GM18907 (cell line): ENCODE data around the gene RHEX.
"Not testable (repeated sequence)": the region's sequence is repeated elsewhere in the genome, so short reads cannot be mapped to it uniquely, and the experiment has no call there.

ENCODE experiments used
- ATAC-seq: cut with Tn5 transposase; IDR thresholded peaks from one replicate; pipeline ENCODE4 v1.9.1; 2021; ENCODE audit warnings: mild to moderate bottlenecking, moderate library complexity; ENCODE audit not compliant: unreplicated experiment

Gene RHEX

DNA sequence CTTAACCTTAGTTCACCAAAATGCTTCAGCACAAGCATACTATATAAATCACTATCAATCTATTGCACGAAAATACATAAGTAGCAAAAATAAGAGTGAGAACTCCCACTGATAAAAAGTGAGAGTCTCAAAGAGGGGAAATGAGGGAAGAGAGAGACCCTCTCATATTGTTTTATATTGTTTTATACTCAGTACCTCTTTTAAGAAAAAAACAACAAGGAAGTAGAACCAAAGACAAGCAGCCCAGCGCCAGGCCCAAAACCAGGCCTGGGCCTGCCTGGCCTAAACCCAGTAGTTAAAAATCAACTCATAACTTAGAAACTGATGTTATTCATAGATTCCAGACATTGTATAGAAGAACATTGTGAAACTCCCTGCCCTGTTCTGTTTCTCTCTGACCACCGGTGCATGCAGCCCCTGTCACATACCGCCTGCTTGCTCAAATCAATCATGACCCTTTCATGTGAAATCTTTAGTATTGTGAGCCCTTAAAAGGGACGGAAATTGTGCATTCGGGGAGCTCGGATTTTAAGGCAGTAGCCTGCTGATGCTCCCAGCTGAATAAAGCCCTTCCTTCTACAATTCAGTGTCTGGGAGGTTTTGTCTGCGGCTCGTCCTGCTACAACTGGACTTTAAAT, 5.4 kb downstream of the RHEX start:
- not testable (repeated sequence) for ATAC-seq

DNA sequence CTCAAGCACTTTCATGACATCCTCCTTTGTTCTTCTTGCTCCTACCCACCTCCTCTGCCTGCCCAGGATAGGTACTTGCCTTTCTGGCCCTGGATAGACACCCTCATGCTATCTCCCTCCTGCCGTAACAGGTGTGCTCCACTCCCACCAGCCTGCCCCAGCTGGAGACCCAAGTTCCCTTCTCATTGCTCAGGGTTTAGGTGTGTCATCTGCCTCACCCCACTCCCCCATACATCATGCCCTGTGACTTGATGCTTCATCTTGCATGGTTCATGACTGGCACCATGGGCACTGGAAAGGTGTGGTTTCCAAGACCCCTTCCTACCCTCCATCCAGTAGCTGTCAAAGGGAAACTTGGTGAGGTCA, 5.9 kb downstream of the RHEX start:
- no peak for ATAC-seq

DNA sequence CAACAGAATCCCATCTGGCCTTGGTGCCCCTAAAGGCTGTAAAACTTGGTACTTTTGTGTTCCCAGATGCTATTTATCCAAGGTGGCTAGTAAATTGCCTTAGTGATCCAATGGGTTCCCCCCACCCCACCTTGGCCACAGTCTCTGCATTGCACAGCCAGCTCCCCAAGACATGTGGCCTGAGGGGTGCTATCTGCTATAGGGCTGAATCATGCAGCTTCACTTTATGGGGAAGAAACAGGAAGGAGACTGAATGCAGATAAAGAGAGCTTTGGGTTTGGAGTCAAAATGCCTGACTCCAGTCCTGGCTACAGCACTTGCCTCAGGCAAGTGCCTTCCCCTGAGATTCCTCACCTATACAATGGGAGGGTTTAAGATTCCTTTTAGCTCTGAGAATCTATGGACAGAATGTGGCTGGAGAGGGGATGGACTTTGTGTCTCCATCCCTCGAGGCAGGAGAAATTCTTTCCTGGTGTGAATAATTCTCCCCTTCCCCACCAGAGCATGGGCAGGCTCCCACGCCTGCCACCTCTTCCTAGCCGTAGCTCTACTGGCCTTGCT, 6.5 kb downstream of the RHEX start:
- no peak for ATAC-seq

DNA sequence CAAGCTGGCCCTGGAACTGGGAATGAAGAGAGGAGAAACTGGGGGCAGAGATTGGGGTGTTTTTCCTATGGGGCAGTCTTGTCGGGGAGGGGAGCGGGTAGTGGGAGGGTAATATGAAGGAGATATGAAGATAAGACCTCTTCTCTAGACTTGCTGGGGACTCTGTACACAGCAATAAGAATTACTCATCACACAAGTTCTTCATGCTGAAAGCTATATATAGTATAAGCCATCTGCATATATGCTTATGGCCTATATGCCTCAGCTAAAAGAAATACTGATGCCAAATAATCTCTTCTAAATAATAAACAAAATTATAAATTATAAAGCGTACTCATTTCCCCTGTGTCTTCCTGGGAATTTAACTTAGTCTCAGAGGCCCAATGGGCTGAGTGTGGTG, 7.9 kb downstream of the RHEX start:
- ATAC-seq: no peak

DNA sequence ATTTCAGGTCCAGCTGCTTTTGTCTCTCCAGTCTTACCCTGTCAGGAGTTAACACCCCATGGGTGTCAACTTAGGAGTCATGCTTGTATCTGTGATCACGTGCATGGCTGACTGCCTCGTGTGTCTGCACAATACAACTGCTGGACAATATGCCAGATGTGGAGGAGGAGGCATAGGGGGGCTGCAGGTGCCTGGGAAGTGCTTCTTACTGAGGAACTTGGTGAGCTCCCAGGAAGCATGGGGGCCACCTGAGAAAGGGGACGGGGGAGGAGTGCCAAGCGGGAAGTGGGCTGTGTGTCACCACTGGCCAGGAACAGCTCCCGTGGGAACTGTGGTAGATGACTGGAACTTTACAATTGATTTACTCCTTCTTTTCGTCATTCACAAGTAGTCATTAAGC, 9.5 kb downstream of the RHEX start:
- ATAC-seq: no peak

DNA sequence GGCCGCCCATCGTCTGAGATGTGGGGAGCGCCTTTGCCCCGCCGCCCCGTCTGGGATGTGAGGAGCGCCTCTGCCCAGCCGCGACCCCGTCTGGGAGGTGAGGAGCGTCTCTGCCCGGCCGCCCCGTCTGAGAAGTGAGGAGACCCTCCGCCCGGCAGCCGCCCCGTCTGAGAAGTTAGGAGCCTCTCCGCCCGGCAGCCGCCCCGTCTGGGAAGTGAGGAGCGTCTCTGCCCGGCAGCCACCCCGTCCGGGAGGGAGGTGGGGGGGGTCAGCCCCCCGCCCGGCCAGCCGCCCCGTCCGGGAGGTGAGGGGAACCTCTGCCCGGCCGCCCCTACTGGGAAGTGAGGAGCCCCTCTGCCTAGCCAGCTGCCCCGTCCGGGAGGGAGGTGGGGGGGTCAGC, 11.0 kb downstream of the RHEX start:
- not testable (repeated sequence) for ATAC-seq

DNA sequence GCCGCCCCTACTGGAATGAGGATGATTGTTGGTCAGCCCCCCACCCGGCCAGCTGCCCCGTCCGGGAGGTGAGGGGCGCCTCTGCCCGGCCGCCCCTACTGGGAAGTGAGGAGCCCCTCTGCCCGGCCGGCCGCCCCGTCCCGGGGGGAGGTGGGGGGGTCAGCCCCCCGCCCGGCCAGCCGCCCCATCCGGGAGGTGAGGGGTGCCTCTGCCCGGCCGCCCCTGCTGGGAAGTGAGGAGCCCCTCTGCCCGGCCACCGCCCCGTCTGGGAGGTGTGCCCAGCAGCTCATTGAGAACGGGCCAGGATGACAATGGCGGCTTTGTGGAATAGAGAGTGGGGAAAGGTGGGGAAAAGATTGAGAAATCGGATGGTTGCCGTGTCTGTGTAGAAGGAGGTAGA, 11.5 kb downstream of the RHEX start:
- ATAC-seq: not testable (repeated sequence)

DNA sequence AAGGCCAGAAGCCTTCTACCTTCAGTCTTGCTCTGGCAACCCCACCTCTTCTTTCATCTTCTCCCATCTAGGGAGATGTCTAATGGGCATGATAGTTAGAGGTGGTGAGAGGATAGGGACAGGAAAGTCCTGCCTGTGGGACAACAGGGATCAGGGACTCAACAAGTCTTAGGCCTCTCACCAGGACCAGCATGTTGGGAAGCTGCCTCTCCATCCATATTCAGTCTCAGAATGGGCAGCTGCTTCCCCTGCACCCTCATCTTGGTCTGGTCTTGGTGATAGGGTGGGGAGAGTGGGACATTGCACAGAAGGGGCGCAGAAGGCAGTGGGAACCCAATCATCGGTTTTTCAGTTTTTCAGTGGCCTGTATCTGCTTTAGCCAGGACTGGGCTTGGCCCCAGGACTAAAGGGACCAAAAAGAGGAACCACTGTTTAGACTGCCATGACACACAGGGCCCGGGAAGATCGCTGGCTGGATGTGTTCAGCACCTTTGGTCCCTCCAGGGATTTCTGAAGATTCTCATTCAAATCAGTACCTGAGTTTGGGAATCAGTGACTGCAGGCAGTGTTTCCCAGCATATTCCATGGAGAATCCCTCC, 12.7 kb downstream of the RHEX start:
- ATAC-seq: no peak

DNA sequence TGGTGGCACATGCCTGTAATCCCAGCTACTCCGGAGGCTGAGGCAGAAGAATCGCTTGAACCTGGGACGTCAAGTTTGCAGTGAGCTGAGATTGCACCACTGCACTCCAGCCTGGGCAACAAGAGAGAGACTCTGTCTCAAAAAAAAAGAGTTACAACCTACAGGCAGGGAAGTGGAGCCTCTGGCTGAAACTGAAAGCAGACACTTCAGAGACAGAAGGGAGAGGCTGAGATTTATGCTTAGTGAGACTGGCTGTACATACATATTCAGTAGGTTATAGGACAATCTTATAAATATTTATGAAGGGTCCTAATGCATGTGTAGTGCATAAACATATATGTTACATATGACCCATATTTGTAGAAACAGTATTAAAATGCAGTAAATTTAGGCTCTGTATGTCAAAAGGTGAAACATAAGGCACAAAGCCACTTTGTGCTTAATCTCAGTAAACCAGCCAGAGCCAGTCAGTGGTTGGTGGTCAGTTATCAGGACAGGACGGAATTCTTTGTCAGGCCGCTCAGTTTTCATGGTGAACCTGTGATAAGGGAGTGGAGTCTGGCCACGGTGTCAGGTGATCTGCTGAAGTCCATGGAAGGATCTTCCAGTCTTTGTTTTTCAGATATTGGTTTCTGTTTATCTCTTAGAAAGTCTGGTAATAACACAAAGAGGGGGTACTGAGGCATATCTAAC, 13.7 kb downstream of the RHEX start:
- peak; percentile 67 for ATAC-seq

DNA sequence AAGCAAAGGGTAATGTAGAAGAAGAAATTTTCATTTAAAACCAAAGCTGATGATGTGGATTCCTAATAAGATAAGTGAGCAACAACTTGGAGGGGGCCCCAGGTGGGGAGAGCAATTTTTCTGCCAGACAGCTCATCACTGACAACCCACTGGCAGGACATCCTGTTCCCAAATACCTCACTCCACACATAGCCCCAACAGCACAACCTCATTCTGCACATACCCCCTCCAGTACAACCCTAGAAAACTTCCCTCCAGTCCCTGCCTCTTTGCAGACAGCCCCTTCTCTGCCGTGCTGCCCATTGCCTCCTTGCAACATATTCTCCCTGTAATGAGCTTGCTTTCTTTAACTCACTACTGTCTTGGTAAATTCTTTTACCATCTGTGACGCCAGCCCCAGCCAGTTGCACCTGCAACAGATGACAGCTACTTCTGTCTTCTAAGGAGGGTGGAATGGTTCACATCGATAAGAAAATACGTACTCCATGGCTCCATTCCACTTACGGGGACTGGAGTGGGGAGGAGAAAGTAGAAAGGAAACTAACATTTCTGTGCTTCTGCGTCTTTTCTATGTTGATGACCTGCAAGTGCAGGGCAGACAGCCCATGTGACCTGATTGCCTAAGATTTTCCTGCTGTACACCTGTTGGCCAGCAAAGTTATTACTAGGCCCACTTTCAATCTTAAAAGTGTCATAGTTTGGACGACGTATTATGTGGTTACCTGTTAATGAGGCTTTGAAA, 14.7 kb downstream of the RHEX start:
- ATAC-seq: no peak

DNA sequence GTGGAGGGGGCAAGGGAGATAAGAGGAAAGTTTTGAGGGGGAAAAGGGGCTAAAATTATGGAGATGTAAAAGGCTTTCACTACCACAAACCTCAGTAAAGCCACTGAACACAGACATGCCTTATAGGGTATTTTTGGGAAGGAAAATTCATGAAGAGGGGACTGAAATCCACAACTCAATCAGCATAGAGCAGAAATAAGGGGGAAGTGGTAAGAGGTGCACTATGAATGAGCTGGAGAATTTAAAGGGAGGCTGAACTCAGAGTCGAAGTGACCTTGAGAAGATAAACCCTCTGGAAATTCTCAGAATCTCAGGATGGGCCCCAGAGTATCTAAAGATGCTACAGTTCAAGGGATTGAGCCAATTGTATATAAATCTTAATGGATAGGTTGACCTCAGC, 15.3 kb downstream of the RHEX start:
- ATAC-seq: no peak

DNA sequence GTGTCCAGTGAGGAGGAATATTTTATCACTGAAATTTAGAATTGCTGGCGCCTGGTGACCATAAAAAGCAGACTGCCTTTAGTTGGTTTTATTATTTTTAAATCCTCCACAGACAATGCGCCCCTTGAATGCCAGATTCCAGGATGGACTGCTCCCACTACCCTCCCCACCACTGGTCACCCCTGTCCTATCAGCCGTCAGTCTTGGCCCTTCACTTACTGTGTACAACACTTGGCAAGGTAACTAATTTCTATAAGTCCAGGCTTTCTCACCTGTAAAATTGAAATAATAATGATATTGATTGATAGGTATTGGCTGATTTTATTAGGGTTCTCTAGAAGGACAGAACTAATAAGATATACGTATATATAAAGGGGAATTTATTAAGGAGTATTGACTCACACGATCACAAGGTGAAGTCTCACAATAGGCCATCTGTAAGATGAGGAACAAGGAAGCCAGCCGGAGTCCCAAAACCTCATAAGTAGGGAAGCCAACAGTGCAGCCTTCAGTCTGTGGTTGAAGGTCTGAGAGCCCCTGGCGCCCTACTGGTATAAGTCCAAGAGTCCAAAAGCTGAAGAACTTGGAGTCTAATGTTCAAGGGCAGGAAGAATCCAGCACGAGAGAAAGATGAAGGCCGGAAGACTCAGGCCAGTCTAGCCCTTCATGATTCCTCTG, 17.8 kb downstream of the RHEX start:
- ATAC-seq: no peak

DNA sequence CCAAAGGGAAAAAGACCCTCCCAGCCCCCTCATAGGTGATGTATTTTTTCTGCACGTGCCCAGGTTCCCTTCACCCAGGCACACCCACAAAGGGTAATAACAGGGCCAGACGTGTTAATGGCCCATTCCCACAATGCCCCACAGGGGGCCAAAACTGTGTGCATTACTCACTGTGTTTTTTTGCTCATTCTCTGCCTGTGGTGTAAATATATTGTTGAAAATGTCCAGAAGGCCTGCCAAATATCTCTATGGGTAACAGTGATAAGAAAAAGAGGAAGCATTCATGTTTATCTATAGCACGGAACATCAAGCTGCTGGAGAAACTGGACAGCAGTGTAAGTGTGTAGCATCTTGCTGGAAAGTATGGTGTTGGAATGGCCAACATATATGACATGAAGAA, 21.9 kb downstream of the RHEX start:
- ATAC-seq: no peak

DNA sequence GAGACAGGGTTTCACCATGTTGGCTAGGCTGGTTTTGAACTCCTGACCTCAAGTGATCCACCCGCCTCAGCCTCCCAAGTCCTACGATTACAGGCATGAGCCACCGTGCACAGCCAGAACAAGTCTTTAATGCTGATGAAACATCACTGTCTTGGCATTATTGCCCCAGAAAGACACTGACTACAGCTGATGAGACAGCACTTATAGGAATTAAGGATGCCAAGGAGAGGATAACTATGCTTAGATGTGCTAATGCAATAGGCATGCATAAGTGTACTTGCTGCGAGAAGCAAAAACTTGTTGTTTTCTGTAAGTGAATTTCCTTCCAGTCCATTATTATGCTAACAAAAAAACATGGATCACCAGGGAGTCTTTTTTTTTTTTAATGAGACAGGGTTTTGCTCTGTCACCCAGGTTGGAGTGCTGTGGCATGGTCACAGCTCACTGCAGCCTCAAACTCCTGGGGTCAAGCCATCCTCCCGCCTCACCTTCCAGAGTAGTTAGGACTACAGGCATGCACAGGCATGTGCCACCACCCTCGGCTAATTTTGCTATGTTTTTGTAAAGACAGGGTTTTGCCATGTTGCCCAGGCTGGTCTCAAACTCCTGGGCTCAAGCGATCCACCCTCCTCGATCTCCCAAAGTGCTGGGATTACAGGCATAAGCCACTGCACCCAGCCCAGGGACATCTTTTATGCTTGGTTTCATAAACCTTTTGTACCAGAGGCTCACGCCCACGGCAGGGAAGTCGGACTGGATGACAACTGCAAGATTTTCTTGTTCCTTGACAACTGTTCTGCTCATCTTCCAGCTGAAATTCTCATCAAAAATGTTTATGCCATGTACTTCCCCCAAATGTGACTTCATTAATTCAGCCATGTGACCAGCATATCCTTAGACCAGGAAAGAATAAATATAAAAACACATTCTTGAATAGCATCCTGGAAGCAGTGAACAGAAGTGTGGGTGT, 23.1 kb downstream of the RHEX start:
- ATAC-seq: no peak

DNA sequence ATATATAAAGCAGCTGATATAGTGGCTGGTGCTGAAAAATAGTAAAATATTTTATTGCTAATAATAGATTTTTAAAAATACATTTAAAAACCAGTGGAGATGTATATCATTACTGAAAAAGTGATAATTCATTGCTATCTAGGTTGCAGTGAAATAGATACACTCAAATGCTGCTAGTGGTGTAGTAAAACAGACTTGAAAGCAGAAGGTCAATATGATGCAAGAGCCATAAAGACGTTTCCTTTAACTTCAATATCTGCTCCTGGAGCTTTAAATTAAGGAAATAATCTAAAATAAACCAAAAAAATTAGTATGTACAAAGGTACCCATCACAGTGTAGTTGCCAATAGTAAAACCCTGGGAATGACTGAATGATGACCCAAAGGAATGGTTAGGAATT, 26.2 kb downstream of the RHEX start:
- no peak for ATAC-seq

DNA sequence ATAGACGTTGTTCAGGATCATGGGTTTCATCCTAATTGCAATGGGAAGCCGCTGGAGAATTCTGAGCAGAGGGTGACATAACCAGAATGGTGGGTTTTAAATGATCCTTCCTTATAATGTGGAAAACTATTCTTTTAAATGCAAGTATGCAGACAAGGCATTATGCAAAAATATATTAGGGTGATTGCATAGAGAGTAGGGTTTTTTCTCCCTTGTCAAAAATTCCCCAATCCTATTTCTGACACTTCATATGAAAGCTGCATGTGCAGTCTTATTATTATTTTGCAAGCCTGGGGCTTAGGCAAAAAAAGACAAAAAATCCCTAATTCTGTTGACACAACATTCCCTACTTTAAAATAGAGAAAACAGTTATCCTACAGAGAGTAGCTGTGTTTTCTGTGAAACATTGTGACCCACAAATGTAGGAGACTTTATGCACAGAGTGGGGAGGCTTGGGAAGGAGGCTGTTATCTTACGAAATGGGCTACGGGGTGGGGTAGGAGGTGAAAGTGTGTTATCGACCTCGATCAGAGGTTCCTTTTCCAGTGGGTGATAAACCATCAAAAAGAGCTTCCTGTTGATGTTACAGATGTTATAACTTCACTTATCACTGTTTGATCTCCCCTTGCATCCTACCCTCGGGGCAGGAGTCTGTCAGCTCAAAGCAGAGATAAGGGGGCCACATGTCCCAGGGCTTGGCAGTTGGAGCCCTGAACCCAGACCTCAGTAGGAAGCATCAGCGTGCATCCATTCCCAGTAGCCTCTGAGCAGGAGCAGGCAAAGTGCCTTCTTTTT, 27.2 kb downstream of the RHEX start:
- ATAC-seq: no peak

DNA sequence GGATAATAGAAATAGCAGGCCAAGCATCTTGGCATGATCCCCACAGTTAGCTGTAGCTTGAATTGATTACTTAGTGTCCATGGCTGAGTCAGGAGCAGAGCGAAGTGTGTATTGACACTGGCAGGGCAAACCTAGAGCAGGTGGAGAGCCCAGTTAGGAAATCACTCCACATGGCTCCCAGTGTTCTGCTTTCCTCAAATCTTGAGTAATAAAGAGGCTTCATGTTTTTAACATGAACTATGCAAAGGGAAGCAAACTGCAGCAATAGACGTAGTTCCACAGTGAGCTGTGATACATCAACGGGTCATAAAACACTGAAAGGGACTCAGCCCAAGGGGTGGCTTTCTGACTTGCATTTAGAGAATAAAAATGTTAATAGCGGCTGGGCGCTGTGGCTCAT, 28.9 kb downstream of the RHEX start:
- ATAC-seq: no peak

DNA sequence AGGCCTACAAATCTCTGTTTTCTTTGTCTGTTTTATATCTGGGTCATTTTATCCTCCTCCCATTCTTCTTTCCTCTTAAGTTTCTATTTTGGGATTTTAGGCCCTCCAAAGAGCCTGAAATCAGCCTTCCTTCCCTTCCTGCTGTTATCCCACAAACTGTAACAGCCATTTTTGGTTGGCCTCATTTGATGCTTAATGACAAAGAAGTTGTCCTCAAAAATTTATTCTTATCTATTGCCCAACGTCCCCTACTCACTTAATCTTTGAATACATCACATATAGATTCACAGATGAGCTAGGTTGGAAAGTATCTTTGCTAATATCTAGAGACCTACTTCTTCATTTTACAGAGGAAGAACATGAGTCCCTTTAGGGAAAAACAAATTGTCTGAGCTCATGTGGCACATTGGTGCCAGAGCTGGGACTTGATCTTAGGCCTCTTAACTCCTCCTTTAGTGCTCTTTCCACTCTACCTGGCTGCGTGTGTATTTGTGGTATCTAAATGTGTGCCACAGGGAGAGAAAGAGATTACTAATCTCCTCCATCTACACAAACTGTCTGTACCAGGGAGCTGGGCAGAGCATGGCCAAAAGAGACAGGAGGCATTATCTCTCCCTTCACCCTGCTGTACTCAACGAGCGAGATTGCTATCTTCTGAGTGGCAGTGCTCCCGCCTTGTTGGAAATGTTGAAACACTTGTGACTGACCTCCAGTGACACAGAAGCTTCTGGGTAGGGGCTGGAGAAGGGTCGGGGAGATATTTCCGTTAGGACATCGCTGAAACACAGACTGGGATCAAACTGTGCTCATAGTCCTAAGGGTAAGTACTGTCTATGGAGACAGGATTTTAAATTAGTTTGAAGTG, 30.1 kb downstream of the RHEX start:
- no peak for ATAC-seq
